T-helper 9 cell (primary cell): Measurements from ENCODE around the gene TBATA.

Source experiments
- DNase-seq: peaks from one replicate; pipeline ENCODE4 v3.0.0-alpha.2; 2020

The TBATA gene

DNA sequence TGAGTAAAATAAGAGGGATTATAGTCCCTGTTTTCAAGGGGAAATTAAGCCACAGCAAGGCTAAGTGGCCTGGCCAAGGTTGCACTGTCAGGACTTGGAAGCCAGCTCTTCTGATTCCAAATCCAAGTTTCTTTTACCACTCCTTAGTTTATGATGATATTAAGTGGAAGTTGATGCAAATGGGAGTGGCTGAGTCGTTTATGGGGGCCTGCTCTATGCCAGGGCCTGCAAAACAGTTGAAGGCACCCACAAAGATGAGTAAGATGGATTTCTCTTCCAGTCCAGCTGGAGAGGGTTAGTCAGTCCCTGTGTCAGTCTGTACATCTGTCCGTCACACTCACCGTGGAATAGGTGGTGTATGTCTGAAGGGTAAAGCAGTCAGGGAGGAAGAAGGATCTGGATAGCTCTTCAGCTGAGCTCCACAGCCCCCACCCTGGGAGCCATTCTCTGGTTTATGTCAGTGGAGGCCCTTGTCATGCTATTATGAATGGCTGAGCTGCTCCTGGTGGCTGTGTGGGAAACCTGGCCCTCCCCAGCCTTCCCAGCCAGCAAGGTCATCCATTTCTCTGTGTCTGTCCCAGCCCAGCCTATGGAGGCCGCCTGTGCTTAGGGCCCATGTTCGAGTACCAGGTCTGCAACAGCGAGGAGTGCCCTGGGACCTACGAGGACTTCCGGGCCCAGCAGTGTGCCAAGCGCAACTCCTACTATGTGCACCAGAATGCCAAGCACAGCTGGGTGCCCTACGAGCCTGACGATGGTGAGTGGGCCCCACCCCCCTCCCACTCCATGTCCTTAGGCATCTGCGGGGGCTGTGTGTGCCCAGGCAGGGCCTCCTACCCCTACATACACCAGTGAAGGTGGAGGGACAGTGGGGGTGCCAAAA lies 44.5 kb downstream of the TBATA start:
- DNase-seq: no peak

DNA sequence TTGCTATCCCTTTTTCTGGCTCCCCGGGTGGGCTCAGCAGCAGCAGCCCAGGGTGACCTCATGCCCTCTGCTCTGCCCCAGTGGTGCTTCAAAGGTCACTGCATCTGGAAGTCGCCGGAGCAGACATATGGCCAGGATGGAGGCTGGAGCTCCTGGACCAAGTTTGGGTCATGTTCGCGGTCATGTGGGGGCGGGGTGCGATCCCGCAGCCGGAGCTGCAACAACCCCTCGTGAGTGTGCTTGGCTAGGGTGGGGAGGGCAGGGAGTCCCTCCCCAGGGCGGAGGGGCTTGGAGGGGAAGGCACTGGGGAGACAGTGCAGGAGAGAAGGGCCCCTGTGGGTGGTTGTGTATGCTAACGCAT lies 46.4 kb downstream of the TBATA start:
- DNase-seq: no peak

DNA sequence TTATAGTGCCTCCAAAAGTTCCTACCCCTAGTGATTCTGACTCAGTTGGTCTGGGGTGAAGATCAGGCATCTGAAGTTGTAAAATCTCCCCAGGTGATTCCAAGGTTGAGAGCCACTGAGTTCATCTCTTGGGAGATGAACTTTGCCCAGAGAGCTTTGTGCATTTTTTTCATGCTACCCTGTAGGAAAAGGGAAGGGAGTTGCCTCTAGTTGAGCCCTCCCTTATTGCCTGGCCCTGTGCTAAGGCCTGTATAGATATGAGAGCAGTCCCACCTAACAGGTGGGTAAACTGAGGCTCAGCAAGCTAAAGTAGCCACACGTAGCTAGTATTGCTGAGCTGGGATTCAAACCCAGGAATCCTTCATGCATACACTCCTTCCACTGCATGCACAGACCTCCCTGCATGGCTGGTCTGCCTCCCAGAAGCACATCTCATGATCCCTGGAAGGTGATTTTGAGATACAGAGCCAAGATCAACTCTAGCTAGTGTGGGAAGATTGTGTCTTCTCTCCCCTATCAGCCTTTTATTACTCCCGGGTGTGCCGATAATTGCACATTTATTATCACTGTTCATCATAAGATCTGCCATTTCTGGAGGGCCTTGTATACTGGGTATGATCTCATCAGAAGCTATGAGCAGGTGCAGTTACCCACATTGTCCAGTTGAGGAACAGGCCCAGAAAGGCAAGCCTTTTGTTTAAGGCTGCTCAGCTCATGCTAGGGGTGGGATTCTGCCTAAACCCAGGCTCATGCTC lies 47.0 kb downstream of the TBATA start:
- DNase-seq: no peak

DNA sequence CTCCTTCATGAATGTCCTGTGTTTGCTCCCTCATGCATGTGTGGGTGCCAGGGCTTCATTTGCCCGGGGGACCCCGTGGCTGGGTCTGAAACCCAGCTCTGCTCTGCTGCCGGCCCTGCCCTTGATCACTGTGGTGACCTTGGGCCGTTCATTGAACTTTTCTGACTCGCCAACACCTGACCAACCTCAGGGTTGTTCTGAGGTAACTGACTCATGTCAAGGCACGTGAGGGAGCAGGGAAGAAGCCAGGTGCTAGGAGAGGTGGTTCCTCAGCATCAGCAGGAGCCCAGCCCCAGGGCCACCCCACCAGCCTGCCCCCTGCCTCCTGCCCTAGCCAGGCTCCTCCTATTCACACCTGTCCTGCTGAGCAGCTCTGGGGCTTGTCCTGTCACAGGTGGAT lies 47.9 kb downstream of the TBATA start:
- DNase-seq: no peak

DNA sequence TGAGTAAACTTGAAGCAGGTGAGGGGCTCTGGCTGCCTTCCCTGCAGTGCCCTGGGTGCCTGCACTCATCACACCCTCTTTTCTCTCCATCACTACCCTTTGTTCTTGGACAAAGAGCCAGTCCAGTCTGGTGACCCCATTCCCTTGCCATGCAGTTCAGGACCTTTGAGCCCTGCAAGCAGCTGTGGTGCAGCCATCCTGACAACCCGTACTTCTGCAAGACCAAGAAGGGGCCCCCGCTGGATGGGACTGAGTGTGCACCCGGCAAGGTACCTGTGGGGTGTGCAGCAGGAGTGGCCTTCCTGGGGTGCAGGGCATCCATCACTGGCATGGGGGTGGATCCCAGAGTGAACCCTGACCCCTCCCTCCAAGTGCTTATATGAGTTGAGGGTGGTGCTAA lies 48.7 kb downstream of the TBATA start:
- DNase-seq: no peak

DNA sequence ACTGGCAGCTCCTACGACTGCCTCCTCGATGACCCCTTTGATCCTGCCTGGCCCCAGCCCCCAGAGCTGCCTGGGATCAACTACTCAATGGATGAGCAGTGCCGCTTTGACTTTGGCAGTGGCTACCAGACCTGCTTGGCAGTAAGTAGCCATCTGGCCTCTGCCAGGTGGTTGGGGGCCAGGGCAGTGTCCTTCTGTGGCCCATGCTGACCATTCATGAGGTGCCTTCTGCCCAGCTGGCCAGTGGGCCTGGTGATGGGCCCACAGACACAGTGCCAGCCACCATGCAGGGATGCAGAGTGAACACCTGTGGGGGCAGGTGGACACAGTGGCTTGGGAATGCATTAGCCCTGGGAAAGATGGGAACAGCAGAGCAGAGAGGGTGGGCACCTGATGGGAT lies 50.0 kb downstream of the TBATA start:
- DNase-seq: no peak

DNA sequence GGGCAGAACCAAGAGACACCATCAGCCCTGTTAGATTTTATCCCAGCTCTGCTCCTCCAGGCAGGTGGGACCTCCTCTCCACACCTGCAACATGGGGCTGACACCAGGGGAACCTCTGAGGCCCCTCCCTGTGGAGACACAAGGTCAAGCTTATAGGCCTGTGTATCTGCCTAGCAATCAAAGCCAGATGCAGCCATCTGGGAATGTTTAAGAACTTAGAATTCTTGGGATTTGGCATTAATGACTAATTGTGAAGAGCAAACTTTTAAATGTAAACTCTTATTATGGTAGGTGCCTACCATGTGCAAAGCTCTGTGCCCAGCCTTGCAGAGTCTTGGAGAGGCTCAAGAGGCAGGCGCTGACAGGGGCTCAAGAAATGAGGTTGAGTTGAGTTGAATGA lies 52.1 kb downstream of the TBATA start:
- no peak for DNase-seq

DNA sequence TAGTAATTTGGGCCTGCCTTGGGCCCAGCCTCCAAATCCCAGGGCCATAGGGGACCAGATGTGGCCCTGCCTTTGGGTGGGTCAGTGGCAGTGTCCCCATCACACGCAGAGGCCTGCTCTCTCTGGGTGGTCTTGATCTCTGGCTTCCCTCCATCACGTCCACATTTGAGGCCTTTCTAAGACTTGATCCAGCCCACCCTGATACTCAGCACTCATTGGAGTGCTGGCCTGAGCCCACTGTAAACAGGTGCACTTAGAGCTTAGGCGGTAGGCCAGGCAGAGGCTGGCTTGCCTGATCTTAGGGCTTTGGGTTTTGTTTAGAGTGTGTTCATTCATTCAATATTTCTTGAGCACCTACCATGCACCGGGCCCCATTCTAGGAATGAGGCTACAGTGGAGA lies 52.6 kb downstream of the TBATA start:
- DNase-seq: no peak

DNA sequence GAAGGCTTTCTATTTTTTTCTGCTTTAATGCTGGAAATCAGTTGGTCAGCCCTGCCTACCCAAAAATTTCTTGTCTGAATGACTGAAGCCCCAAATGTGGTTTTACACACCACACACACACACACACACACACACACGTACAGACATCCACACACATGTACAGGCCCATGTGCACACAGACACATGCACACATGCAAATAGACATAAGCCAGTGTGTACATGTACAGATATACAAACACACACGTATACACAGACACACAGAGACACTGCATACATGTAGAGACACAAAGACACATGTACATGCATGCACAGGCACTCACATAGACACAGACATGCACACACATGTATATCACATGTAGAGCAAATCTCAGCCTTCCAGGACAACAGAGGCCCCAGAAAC lies 54.2 kb downstream of the TBATA start:
- no peak for DNase-seq

DNA sequence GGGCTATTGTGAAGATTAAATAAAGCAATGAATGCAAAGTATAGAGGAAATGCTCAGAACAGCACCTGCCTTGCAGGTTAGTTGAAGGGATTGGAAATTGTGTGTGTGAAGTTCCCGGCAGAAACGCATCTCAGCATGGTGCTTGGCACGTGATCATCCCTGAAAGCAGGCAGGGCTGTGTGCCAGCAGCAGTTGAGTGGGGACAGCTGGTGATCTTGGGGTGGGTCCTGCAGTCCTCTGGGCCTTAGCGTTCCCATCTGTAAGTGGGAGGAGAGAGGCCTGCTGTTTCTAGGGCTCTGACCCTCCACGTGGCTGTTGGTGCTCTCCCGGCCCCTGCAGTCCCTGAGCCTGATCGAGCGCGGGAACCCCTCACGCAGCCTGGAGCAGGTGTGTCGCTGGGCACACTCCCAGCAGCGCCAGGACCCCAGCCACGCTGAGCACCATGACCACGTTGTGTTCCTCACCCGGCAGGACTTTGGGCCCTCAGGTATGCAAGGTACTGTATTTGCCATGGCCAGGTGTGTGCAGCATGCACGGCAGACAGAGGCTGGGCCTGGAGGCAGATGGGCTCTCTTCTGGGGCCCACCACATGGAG lies 55.3 kb downstream of the TBATA start:
- DNase-seq: no peak

DNA sequence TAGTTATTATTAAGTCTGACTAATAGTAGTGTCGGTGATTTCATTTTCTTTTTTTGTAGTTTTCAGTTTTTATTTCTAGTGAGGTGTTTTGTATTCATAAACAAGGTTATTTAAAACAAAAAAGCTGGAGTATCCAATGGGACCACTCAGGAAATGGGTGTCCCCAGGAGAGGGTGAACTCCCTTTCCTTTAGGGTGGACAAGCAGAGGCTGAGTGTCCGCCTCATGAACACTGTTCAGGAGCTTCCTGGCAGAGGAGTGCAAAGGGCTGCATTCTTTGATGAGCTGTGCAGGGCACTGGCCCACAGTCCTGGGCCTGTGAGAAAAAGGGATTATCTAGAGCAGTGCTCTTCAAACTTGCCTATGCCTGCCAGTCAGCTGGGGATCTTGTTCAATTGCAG lies 56.8 kb downstream of the TBATA start:
- DNase-seq: no peak

DNA sequence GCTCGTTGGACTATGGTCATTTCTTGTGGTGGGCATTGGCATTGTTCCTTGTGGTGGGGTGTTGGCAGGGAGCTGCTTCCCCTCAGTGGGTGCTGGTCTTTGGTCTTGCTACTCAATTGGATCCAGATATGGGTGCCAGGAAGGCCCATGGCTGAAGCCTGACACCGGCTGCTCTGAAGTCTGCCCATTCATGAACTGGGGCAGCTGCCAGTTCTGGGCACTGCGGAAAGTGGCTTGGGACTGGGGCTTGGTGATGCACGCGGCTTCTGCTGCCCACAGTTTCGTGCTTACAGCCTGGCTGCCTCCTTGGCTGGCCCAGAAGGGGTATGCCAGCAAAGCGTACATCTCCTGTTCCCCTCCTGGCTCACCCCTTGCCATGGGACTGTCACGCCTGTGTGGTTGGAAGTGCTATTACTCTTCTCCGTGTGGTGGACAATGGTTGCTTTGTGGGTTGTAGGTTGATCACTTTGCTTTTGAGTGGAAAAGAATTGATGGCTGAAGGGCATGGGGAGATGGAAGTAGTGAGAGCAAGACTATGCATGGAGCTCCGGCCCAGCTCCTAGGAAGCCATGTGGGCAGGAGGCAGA lies 58.2 kb downstream of the TBATA start:
- no peak for DNase-seq

DNA sequence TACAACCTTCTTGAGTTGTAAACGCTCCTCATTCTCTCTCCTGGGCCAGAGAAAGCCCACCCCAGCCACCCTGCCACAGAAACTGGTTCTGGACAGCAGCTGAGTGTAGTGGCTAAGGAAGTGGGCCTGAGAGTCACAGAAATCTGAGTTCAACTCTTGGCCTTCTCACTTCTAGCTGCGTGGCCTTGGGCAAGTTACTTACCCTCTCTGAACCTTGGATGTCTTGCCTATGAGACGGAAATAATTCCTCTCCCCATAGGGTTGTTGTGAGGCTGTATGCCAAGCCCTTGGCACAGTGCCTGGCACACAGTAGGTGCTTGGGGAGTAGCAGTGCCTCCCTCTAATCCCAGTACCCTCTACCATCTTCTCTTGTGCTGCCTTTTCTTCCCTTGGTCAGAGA lies 61.4 kb downstream of the TBATA start:
- no peak for DNase-seq

DNA sequence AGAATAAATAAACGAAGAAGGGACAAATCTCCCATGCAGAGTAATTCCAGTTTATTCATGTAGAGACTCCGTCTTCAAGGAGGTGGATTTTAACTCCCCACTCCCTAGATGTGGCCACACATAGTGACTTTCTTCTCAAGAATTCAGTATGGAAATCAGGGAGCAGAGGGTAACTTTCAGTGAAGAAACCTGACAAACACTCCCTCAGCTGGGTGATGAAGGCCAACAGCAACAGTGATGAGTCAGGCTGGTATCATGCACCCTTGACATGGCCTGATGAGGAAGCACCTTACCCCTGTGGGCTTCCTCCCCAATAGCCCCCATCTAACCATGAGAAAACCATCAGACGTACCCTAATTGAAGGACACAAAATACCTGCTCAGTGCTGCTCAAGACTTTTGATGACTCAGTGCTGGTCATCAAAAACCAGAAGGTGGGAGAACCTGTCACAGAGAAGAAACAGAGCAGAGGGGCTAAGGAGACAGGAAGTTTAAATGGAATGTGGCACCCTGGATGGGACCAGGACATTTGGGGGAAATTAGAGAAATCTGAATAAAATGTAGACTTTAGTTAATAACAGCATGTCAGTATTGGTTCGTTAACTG lies 62.3 kb downstream of the TBATA start:
- DNase-seq: no peak
